Psoas muscle (tissue), 8 donors: Measurements from ENCODE around the gene DSC1. TPM values are rescaled to one million over a fixed set of nuclear protein-coding genes. Genes with fewer than 3 reads are reported as not detected.

ENCODE experiments used
- ATAC-seq, 4 donors: fragments of 200-7000 bp; cut with Tn5 transposase; one replicate each; pipeline ENCODE4 v1.9.1; 2020; ENCODE audit warnings: moderate library complexity in 3 of 4, mild to moderate bottlenecking in 2 of 4
- DNase-seq, 2 donors: peaks; one replicate each; pipeline ENCODE4 v3.0.0-alpha.2; 2020
- H3K27ac ChIP-seq: fragments of 200-600 bp; one replicate; pipeline ENCODE4 v1.8.0; 2022
- H3K27me3 ChIP-seq, 3 donors: fragments of 200-600 bp in 1 of 3; one replicate each; pipeline versions ENCODE4 v1.6.1 to v1.8.0; 2013 to 2022; ENCODE audit warnings: low read length in 2 of 3, mild to moderate bottlenecking in 2 of 3, moderate library complexity in 1 of 3; ENCODE audit not compliant: insufficient read depth in 3 of 3
- H3K36me3 ChIP-seq, 2 donors: fragments of 200-600 bp in 1 of 2; one replicate each; pipeline versions ENCODE4 v1.6.1 to v1.8.0; 2013 to 2022; ENCODE audit warnings: low read depth in 1 of 2, mild to moderate bottlenecking in 1 of 2, moderate library complexity in 1 of 2; ENCODE audit not compliant: insufficient read depth in 1 of 2
- H3K4me1 ChIP-seq: fragments of 200-600 bp; one replicate; pipeline ENCODE4 v1.8.0; 2022
- H3K4me3 ChIP-seq: fragments of 200-600 bp; one replicate; pipeline ENCODE4 v1.8.0; 2022; ENCODE audit warnings: mild to moderate bottlenecking
- H3K9me3 ChIP-seq: fragments of 200-600 bp; one replicate; pipeline ENCODE4 v1.8.0; 2022
- CTCF ChIP-seq: fragments of 200-600 bp; IDR thresholded peaks from one replicate; pipeline ENCODE4 v1.8.0; 2022; ENCODE audit warnings: antibody characterized with exemption
- WGBS, 3 donors: extraction: QIAGEN DNeasy Blood & Tissue Kit; methylation state at CpG; one replicate each; pipeline versions ENCODE4 v1.1.6 to v1.1.7; 2013; 5-methylcytosine and 5-hydroxymethylcytosine counted together
- intact Hi-C, 2 donors: fragments of 100-400 bp; cut with DNase I; formaldehyde crosslinking; loops; one replicate each; pipeline versions ENCODE4 v1.11.0 to v1.14.2; 2022
- polyA plus RNA-seq, 3 donors: library from polyadenylated mRNA; stranded (reverse); fragments of 200-250 nt; gene quantifications; one replicate each; pipeline ENCODE4 v1.2.3, GENCODE V29; 2013
- total RNA-seq, 4 donors: library from RNA; stranded (reverse); fragmentation: NEBNext Ultra II Directional in 2 of 4; extraction: Animal tissue kit (Norgen Biotek cat#: 25700) in 2 of 4; gene quantifications; one replicate each; pipeline versions ENCODE4 v1.2.1 to v1.2.4, GENCODE V29; 2021 to 2023
- donor health status: healthy with polysubstance abuse.
- donor health status: DM: no; HTN: no; CAD: no; lungs with moderate emphysema.
- donor health status: Bipolar disorder and iron deficiency.
- donor health status: healthy.
- donor health status: DM: yes; HTN: yes; CAD: no.
- donor health status: DM: no; HTN: no; CAD: no.
- donor health status: DM: no; HTN: no; CAD: no.
- donor health status: DM: yes; HTN: yes; CAD: no.

The DSC1 gene
- total and polyA plus RNA-seq, 7 donors, result not detected

GRCh38 chr18:31155498-31155897 is 7.2 kb downstream of the DSC1 start:
- 72 to 96% (median 88%) methylated on average over 4 of the region's 4 CpGs for WGBS, 3 donors
- no peak for TF ChIP-seq CTCF
- no peak overlapping the region for H3K27ac ChIP-seq

GRCh38 chr18:31154181-31154580 is 8.5 kb downstream of the DSC1 start:
- no peak for DNase-seq
- Histone ChIP-seq H3K9me3 (no peaks in the 10 kb centered on the region), H3K4me3 (no peak overlapping the region), H3K27me3 (no peaks in the 10 kb centered on the region), H3K4me1 (no peaks in the 10 kb centered on the region), H3K27ac (no peak overlapping the region), H3K36me3 (no peaks in the 10 kb centered on the region)
- intact Hi-C loops, result no loop called here
- no peak for TF ChIP-seq CTCF
- WGBS, 3 donors, result 46 to 50% (median 49%) methylated on average over 2 of the region's 2 CpGs
- ATAC-seq, result no peak

More at GRCh38 chr18:31155498-31155897, 7.2 kb downstream of the DSC1 start:
- H3K9me3 ChIP-seq, result no peaks in the 10 kb centered on the region
- no peaks in the 10 kb centered on the region for H3K4me1 ChIP-seq
- no peaks in the 10 kb centered on the region for H3K36me3 ChIP-seq
- no peak for ATAC-seq
- no peak for DNase-seq
- no peak overlapping the region for H3K4me3 ChIP-seq
- H3K27me3 ChIP-seq, result no peaks in the 10 kb centered on the region
- intact Hi-C loops, result no loop called here

- ATAC-seq (no peak), DNase-seq (no peak)
- Histone ChIP-seq H3K27ac (no peak overlapping the region), H3K9me3 (no peaks in the 10 kb centered on the region), H3K27me3 (no peaks in the 10 kb centered on the region), H3K36me3 (no peaks in the 10 kb centered on the region), H3K4me1 (no peaks in the 10 kb centered on the region), H3K4me3 (no peak overlapping the region)
- WGBS, 3 donors, result 62 to 89% (median 84%) methylated on average over 3 of the region's 3 CpGs
- intact Hi-C loops, result no loop called here
- no peak for TF ChIP-seq CTCF
Measured at GRCh38 chr18:31149351-31149750, 13.3 kb downstream of the DSC1 start.

- no peak for TF ChIP-seq CTCF
- Histone ChIP-seq H3K36me3 (no peaks in the 10 kb centered on the region), H3K27me3 (no peaks in the 10 kb centered on the region), H3K4me3 (no peak overlapping the region), H3K4me1 (no peaks in the 10 kb centered on the region), H3K9me3 (no peaks in the 10 kb centered on the region), H3K27ac (no peak overlapping the region)
- DNase-seq (no peak), ATAC-seq (no peak)
- intact Hi-C loops, result no loop called here
- WGBS, 3 donors, result 38 to 47% (median 41%) methylated on average over 3 of the region's 3 CpGs
Measured at GRCh38 chr18:31148600-31148999, 14.1 kb downstream of the DSC1 start.

GRCh38 chr18:31146809-31147208 is 15.8 kb downstream of the DSC1 start:
- Histone ChIP-seq H3K4me1 (no peaks in the 10 kb centered on the region), H3K27me3 (no peaks in the 10 kb centered on the region), H3K4me3 (no peak overlapping the region), H3K27ac (no peak overlapping the region), H3K36me3 (no peaks in the 10 kb centered on the region), H3K9me3 (no peaks in the 10 kb centered on the region)
- no peak for TF ChIP-seq CTCF
- intact Hi-C loops, result no loop called here
- no peak for ATAC-seq
- no peak for DNase-seq
